ENCODE results near the gene HERC6.
"Not testable (repeated sequence)": the region's sequence is repeated elsewhere in the genome, so short reads cannot be mapped to it uniquely, and the experiment has no call there.

The HERC6 gene

GRCh38 chr4:88360791-88361190 lies 17.9 kb upstream of the HERC6 start:
- Histone ChIP-seq H3F3A (ENCODE audit: insufficient read depth, low read length) (no peaks in the 10 kb centered on the region), H3K27me3 (replicated peaks; ENCODE audit: insufficient read depth, low read length) (no peaks in the 10 kb centered on the region), H3K79me2 (ENCODE audit: low read length) (no peaks in the 10 kb centered on the region), H3K9me3 (replicated peaks; ENCODE audit: insufficient read depth, low read length) (no peaks in the 10 kb centered on the region), H3K36me3 (replicated peaks; ENCODE audit: insufficient read depth, low read length) (no peaks in the 10 kb centered on the region), H3K9me2 (replicated peaks; ENCODE audit: insufficient read depth, low read length) (no peaks in the 10 kb centered on the region), H3K4me1 (ENCODE audit: low read length) (0 out of 2 replicates have a peak, but pooled peaks cover 5% of the 10 kb centered on the region), H2AFZ (ENCODE audit: low read length) (no peak overlapping the region), H4K20me1 (ENCODE audit: insufficient read depth, low read length) (no peaks in the 10 kb centered on the region), H3K4me2 (ENCODE audit: low read depth, low read length) (no peak overlapping the region), H3K4me3 (ENCODE audit: low read length) (no peak overlapping the region), H3K9ac (ENCODE audit: low read length) (no peak overlapping the region), H3K27ac (ENCODE audit: low read length) (no peak overlapping the region)
- DNase-seq: no peak
- TF ChIP-seq EZH2 (optimal IDR thresholded peaks at IDR 0.05; ENCODE audit: low read depth, low read length) (no peak), CTCF (IDR thresholded peaks at IDR 0.05; ENCODE audit: low read length) (no peak)

GRCh38 chr4:88361217-88361773 lies 17.4 kb upstream of the HERC6 start:
- not testable (repeated sequence) for H3K4me1 ChIP-seq (ENCODE audit: low read length); H2AFZ ChIP-seq (ENCODE audit: low read length); H3K79me2 ChIP-seq (ENCODE audit: low read length); H3F3A ChIP-seq (ENCODE audit: insufficient read depth, low read length); H3K36me3 ChIP-seq (replicated peaks; ENCODE audit: insufficient read depth, low read length); H3K27ac ChIP-seq (ENCODE audit: low read length); H3K9me3 ChIP-seq (replicated peaks; ENCODE audit: insufficient read depth, low read length); H3K4me2 ChIP-seq (ENCODE audit: low read depth, low read length); H3K9me2 ChIP-seq (replicated peaks; ENCODE audit: insufficient read depth, low read length); H3K27me3 ChIP-seq (replicated peaks; ENCODE audit: insufficient read depth, low read length); DNase-seq; H3K9ac ChIP-seq (ENCODE audit: low read length); H4K20me1 ChIP-seq (ENCODE audit: insufficient read depth, low read length); H3K4me3 ChIP-seq (ENCODE audit: low read length)

- no peak overlapping the region for H3K9ac ChIP-seq (ENCODE audit: low read length)
- TF ChIP-seq EZH2 (optimal IDR thresholded peaks at IDR 0.05; ENCODE audit: low read depth, low read length) (no peak), EZH2phosphoT487 (IDR thresholded peaks at IDR 0.05; ENCODE audit: low read length) (no peak), CTCF (IDR thresholded peaks at IDR 0.05; ENCODE audit: low read length) (no peak)
- H3K4me3 ChIP-seq (ENCODE audit: low read length): no peak overlapping the region
- no peaks in the 10 kb centered on the region for H3K9me3 ChIP-seq (replicated peaks; ENCODE audit: insufficient read depth, low read length)
- no peak for DNase-seq
- H3K27me3 ChIP-seq (replicated peaks; ENCODE audit: insufficient read depth, low read length): no peaks in the 10 kb centered on the region
- no peak overlapping the region for H2AFZ ChIP-seq (ENCODE audit: low read length)
- no peaks in the 10 kb centered on the region for H3K36me3 ChIP-seq (replicated peaks; ENCODE audit: insufficient read depth, low read length)
- H3K9me2 ChIP-seq (replicated peaks; ENCODE audit: insufficient read depth, low read length): no peaks in the 10 kb centered on the region
- H4K20me1 ChIP-seq (ENCODE audit: insufficient read depth, low read length): no peaks in the 10 kb centered on the region
- no peak overlapping the region for H3K27ac ChIP-seq (ENCODE audit: low read length)
- H3K4me2 ChIP-seq (ENCODE audit: low read depth, low read length): no peak overlapping the region
- H3K79me2 ChIP-seq (ENCODE audit: low read length): no peaks in the 10 kb centered on the region
- no peaks in the 10 kb centered on the region for H3F3A ChIP-seq (ENCODE audit: insufficient read depth, low read length)
- H3K4me1 ChIP-seq (ENCODE audit: low read length): no peaks in the 10 kb centered on the region
Measured at GRCh38 chr4:88366460-88366859, 12.2 kb upstream of the HERC6 start.

- Histone ChIP-seq H3K36me3 (replicated peaks; ENCODE audit: insufficient read depth, low read length) (no peaks in the 10 kb centered on the region), H3K79me2 (ENCODE audit: low read length) (no peaks in the 10 kb centered on the region), H4K20me1 (ENCODE audit: insufficient read depth, low read length) (no peaks in the 10 kb centered on the region), H3K4me3 (ENCODE audit: low read length) (no peak overlapping the region), H2AFZ (ENCODE audit: low read length) (no peak overlapping the region), H3K4me2 (ENCODE audit: low read depth, low read length) (no peak overlapping the region), H3K27me3 (replicated peaks; ENCODE audit: insufficient read depth, low read length) (no peaks in the 10 kb centered on the region), H3K9me2 (replicated peaks; ENCODE audit: insufficient read depth, low read length) (no peaks in the 10 kb centered on the region), H3K4me1 (ENCODE audit: low read length) (no peaks in the 10 kb centered on the region), H3K27ac (ENCODE audit: low read length) (no peak overlapping the region), H3K9me3 (replicated peaks; ENCODE audit: insufficient read depth, low read length) (no peaks in the 10 kb centered on the region), H3F3A (ENCODE audit: insufficient read depth, low read length) (no peaks in the 10 kb centered on the region), H3K9ac (ENCODE audit: low read length) (no peak overlapping the region)
- TF ChIP-seq CTCF (IDR thresholded peaks at IDR 0.05; ENCODE audit: low read length) (no peak), EZH2phosphoT487 (IDR thresholded peaks at IDR 0.05; ENCODE audit: low read length) (no peak), EZH2 (optimal IDR thresholded peaks at IDR 0.05; ENCODE audit: low read depth, low read length) (no peak)
- DNase-seq: no peak
Measured at GRCh38 chr4:88367826-88368225, 10.8 kb upstream of the HERC6 start.

All from MM.1S (cell line).